ENCODE data around the gene MAP6.

The MAP6 gene

DNA sequence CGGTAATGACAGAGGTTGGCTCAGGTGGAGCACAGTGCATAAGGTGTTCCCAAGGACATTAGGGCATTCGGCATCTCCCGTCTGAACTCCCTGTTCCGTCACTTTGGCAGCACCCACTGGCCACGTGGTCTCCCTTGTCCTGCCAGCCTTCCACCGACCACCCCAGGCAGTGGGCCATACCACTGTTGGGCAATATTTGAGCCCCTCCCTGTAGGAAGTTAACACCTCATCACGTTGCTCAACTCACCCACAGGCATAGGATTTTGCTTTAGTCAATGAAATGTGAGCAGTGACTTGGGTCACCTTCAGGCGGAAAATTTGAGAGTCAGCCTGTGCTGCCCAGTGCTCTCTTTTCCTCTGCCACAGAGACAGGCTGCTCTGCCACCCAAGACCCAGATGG, 62.7 kb downstream of the MAP6 start:
- TF ChIP-seq SP1 (IDR thresholded peaks at IDR 0.05) (no peak), FOXK2 (IDR thresholded peaks at IDR 0.05) (no peak), ARNT (IDR thresholded peaks at IDR 0.05) (no peak), NFRKB (IDR thresholded peaks at IDR 0.05) (no peak), PKNOX1 (IDR thresholded peaks at IDR 0.05) (no peak), SUZ12 (IDR thresholded peaks at IDR 0.05) (no peak), TARDBP (IDR thresholded peaks at IDR 0.05) (no peak), HDGF (IDR thresholded peaks at IDR 0.05; ENCODE audit: borderline replicate concordance) (no peak), ELF4 (IDR thresholded peaks at IDR 0.05) (no peak)
- ChIA-PET CTCF (no interaction called here), POLR2A (no interaction called here)
- DNase-seq (ENCODE audit: extremely low spot score), result no peak

- POLR2A ChIA-PET, result no interaction called here
- no peak for DNase-seq (ENCODE audit: extremely low spot score)
- TF ChIP-seq SUZ12 (IDR thresholded peaks at IDR 0.05) (no peak), HDGF (IDR thresholded peaks at IDR 0.05; ENCODE audit: borderline replicate concordance) (no peak), FOXA1 (IDR thresholded peaks at IDR 0.05) (no peak), TARDBP (IDR thresholded peaks at IDR 0.05) (no peak), FOXM1 (IDR thresholded peaks at IDR 0.05; ENCODE audit: borderline replicate concordance) (no peak), PKNOX1 (IDR thresholded peaks at IDR 0.05) (no peak), LEF1 (IDR thresholded peaks at IDR 0.05; ENCODE audit: borderline replicate concordance) (no peak)
- CTCF ChIA-PET, result no interaction called here
These were observed 64.8 kb downstream of the MAP6 start for GRCh38 chr11:75603791-75604736.

- no peak for DNase-seq (ENCODE audit: extremely low spot score)
These were observed 65.9 kb downstream of the MAP6 start for GRCh38 chr11:75602951-75603350.

DNA sequence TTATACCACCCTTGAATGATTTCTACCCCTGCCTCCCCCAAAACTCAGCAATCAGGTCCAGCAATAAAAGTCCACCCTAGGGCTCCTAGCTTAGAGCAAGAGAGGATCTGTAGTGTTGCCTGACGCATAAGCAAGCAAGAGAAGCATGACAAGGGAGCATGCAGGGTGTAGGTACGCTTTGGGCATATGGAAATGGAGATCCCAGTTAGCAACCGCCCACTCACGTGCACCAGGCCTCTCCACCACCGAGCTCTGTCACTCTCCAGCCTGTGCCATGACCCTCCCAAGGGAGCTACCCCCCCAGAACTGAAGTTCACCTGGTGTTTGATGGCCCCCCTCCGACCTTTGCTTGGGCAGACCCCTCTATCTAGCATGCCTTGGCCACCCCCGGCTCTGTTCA, 67.3 kb downstream of the MAP6 start:
- no peak for DNase-seq (ENCODE audit: extremely low spot score)
- no peak for TF ChIP-seq FOXK2 (IDR thresholded peaks at IDR 0.05)
- no peak for TF ChIP-seq BHLHE40 (IDR thresholded peaks at IDR 0.05; ENCODE audit: borderline replicate concordance)
- no peak for TF ChIP-seq NFRKB (IDR thresholded peaks at IDR 0.05)
- TF ChIP-seq LEF1 (IDR thresholded peaks at IDR 0.05; ENCODE audit: borderline replicate concordance), result no peak
- TF ChIP-seq ZNF384 (IDR thresholded peaks at IDR 0.05), result no peak
- TF ChIP-seq SP1 (IDR thresholded peaks at IDR 0.05), result no peak
- no peak for TF ChIP-seq FOXM1 (IDR thresholded peaks at IDR 0.05; ENCODE audit: borderline replicate concordance)
- no peak for TF ChIP-seq ELF4 (IDR thresholded peaks at IDR 0.05)
- no peak for TF ChIP-seq PKNOX1 (IDR thresholded peaks at IDR 0.05)
- no peak for TF ChIP-seq HDGF (IDR thresholded peaks at IDR 0.05; ENCODE audit: borderline replicate concordance)
- TF ChIP-seq L3MBTL2 (conservative IDR thresholded peaks at IDR 0.05), result no peak
- no peak for TF ChIP-seq ARNT (IDR thresholded peaks at IDR 0.05)
- TF ChIP-seq SUZ12 (IDR thresholded peaks at IDR 0.05), result no peak
- no peak for TF ChIP-seq TARDBP (IDR thresholded peaks at IDR 0.05)
- no peak for TF ChIP-seq FOXA1 (IDR thresholded peaks at IDR 0.05)
- TF ChIP-seq CTBP1 (IDR thresholded peaks at IDR 0.05; ENCODE audit: borderline replicate concordance), result no peak
- ChIA-PET CTCF (no interaction called here), POLR2A (interaction anchor here (0.6 to 0.8 kb wide), 2 partner anchors 19 to 32 kb away, joined by 3 read pairs; no protein-coding TSS in a partner anchor)

More at GRCh38 chr11:75602951-75603350, 65.9 kb downstream of the MAP6 start:
- TF ChIP-seq ARNT (IDR thresholded peaks at IDR 0.05), result no peak
- ChIA-PET POLR2A (no interaction called here), CTCF (no interaction called here)

DNA sequence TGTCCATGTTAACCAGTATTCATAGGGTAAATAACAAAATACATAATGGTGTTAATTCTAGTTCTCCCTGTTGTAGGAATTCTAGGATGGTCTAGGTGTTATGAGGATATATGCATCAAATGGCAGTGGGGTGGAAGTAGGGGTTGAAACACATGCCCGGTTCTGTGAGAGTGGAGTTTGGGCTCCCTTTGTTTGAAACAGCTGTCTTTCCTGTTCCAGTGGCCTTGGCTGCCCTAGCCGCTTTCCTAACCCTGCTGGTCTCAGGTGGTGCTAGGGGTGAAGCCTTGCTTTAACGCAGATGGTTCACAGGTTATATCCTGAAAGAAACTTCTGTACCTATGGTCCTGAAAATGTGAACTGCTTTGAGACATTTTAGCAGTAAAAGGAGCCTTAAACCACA, 68.5 kb downstream of the MAP6 start:
- TF ChIP-seq CTBP1 (IDR thresholded peaks at IDR 0.05; ENCODE audit: borderline replicate concordance) (no peak), ARNT (IDR thresholded peaks at IDR 0.05) (no peak), ZNF384 (IDR thresholded peaks at IDR 0.05) (no peak), HDGF (IDR thresholded peaks at IDR 0.05; ENCODE audit: borderline replicate concordance) (no peak), TARDBP (IDR thresholded peaks at IDR 0.05) (no peak), ELF4 (IDR thresholded peaks at IDR 0.05) (no peak), SP1 (IDR thresholded peaks at IDR 0.05) (no peak), BHLHE40 (IDR thresholded peaks at IDR 0.05; ENCODE audit: borderline replicate concordance) (no peak), NFRKB (IDR thresholded peaks at IDR 0.05) (no peak), SUZ12 (IDR thresholded peaks at IDR 0.05) (no peak), LEF1 (IDR thresholded peaks at IDR 0.05; ENCODE audit: borderline replicate concordance) (no peak), FOXA1 (IDR thresholded peaks at IDR 0.05) (no peak), PKNOX1 (IDR thresholded peaks at IDR 0.05) (no peak), FOXK2 (IDR thresholded peaks at IDR 0.05) (no peak), L3MBTL2 (conservative IDR thresholded peaks at IDR 0.05) (no peak), FOXM1 (IDR thresholded peaks at IDR 0.05; ENCODE audit: borderline replicate concordance) (no peak)
- ChIA-PET POLR2A (no interaction called here), CTCF (interaction anchor here (1.0 kb wide), 1 partner anchor 53 kb away, joined by 3 read pairs; no protein-coding TSS in a partner anchor)
- DNase-seq (ENCODE audit: extremely low spot score), result no peak
